SK-N-SH (cell line): ENCODE measurements around the gene MAS1L. TPM values are rescaled to one million over a fixed set of nuclear protein-coding genes. Genes with fewer than 3 reads are reported as not detected.

Experiments
- CTCF ChIA-PET: fragments of 300-600, 350-600 bp; formaldehyde crosslinking; extraction: SDS; loops from one replicate; lab custom pipeline; 2021; lab: Yijun Ruan, JAX
- POLR2A ChIA-PET: fragments of 350-600 bp; sonication (Branson Sonifier 250); formaldehyde crosslinking; extraction: SDS; loops from one replicate; lab custom pipeline; 2020; ENCODE audit warnings: antibody characterized with exemption, inconsistent platforms; lab: Yijun Ruan, JAX
- DNase-seq: peaks from one replicate; pipeline ENCODE4 v3.0.0; 2012
- H2AFZ ChIP-seq: fragments of 200-600 bp; sonication (generic); 2 replicates; pipeline ENCODE4 v1.8.1; 2016; ENCODE audit warnings: antibody characterized with exemption, mild to moderate bottlenecking, low read depth
- H3F3A ChIP-seq: fragments of 200-600 bp; sonication (generic); replicated peaks from 2 replicates; pipeline ENCODE3; 2016; ENCODE audit warnings: antibody characterized with exemption, mild to moderate bottlenecking; ENCODE audit not compliant: insufficient read depth
- H3K27ac ChIP-seq, 2 experiments: fragments of 200-500 bp in 1 of 2; fragments of 200-600 bp in 1 of 2; sonication (Bioruptor generic) in 1 of 2; sonication (generic), shearing (Covaris generic) in 1 of 2; 2 replicates each; pipeline versions ENCODE4 v1.5.1 to v1.6.1; 2014 to 2016; ENCODE audit warnings: low read depth in 2 of 2, inconsistent platforms in 1 of 2, low read length in 1 of 2, mild to moderate bottlenecking in 1 of 2, mixed read lengths in 1 of 2
- H3K27me3 ChIP-seq: fragments of 200-600 bp; sonication (generic), shearing (Covaris generic); 2 replicates; pipeline ENCODE4 v1.6.1; 2016; ENCODE audit warnings: mixed run types; ENCODE audit not compliant: insufficient read depth
- H3K36me3 ChIP-seq, 2 experiments: fragments of 200-500 bp in 1 of 2; fragments of 200-600 bp in 1 of 2; sonication (Bioruptor generic) in 1 of 2; sonication (generic) in 1 of 2; replicated peaks in 1 of 2; 2 replicates each; pipeline versions ENCODE3 to v1.5.1; 2014 to 2016; ENCODE audit warnings: low read length in 1 of 2, mild to moderate bottlenecking in 1 of 2; ENCODE audit not compliant: insufficient read depth in 2 of 2, control insufficient read depth in 1 of 2
- H3K4me1 ChIP-seq, 2 experiments: fragments of 200-500 bp in 1 of 2; fragments of 200-600 bp in 1 of 2; sonication (Bioruptor generic) in 1 of 2; sonication (generic), shearing (Covaris generic) in 1 of 2; 2 replicates each; pipeline versions ENCODE4 v1.5.1 to v1.6.1; 2014 to 2016; ENCODE audit warnings: low read depth in 1 of 2, low read length in 1 of 2, mixed run types in 1 of 2; ENCODE audit not compliant: insufficient read depth in 2 of 2, control insufficient read depth in 1 of 2
- H3K4me2 ChIP-seq: fragments of 200-600 bp; sonication (generic), shearing (Covaris generic); 2 replicates; pipeline ENCODE4 v1.6.1; 2017; ENCODE audit warnings: mixed run types
- H3K4me3 ChIP-seq, 2 experiments: fragments of 200-500 bp in 1 of 2; fragments of 200-600 bp in 1 of 2; sonication (Bioruptor generic) in 1 of 2; sonication (generic), shearing (Covaris generic) in 1 of 2; 2 replicates each; pipeline versions ENCODE4 v1.5.1 to v1.8.1; 2014 to 2016; ENCODE audit warnings: low read depth in 2 of 2, inconsistent platforms in 1 of 2, low read length in 1 of 2, mild to moderate bottlenecking in 1 of 2, mixed read lengths in 1 of 2, moderate library complexity in 1 of 2
- H3K79me2 ChIP-seq: fragments of 200-600 bp; sonication (generic); 2 replicates; pipeline ENCODE4 v1.8.1; 2017; ENCODE audit warnings: mild to moderate bottlenecking; ENCODE audit not compliant: insufficient read depth
- H3K9ac ChIP-seq: fragments of 200-600 bp; sonication (generic); 2 replicates; pipeline ENCODE4 v1.6.1; 2017; ENCODE audit warnings: mixed run types
- H3K9me2 ChIP-seq: fragments of 200-600 bp; sonication (generic); 2 replicates; pipeline ENCODE4 v1.6.1; 2017; ENCODE audit warnings: mixed run types
- H3K9me3 ChIP-seq: fragments of 200-600 bp; sonication (generic); 2 replicates; pipeline ENCODE4 v1.6.1; 2017; ENCODE audit warnings: mixed run types, mild to moderate bottlenecking, moderate library complexity
- H4K20me1 ChIP-seq: fragments of 200-600 bp; sonication (generic); 2 replicates; pipeline ENCODE4 v1.6.1; 2017; ENCODE audit warnings: mild to moderate bottlenecking, mixed run types; ENCODE audit not compliant: insufficient read depth
- EP300 ChIP-seq, 2 experiments: IDR thresholded peaks; 2 replicates each; pipeline versions ENCODE4 v1.4.0 to v1.6.1; 2012; ENCODE audit warnings: borderline replicate concordance in 1 of 2, low read depth in 1 of 2, low read length in 1 of 2
- EZH2phosphoT487 ChIP-seq: fragments of 200-600 bp; sonication (generic); IDR thresholded peaks from 2 replicates; pipeline ENCODE4 v1.6.1; 2017; ENCODE audit warnings: low read depth, mixed run types, mild to moderate bottlenecking, antibody characterized with exemption, moderate library complexity, borderline replicate concordance
- MAX ChIP-seq: IDR thresholded peaks from 2 replicates; pipeline ENCODE4 v1.4.0; 2012; ENCODE audit warnings: low read depth
- MEF2A ChIP-seq: IDR thresholded peaks from 2 replicates; pipeline ENCODE4 v1.4.0; 2012; ENCODE audit warnings: low read depth, borderline replicate concordance
- MXI1 ChIP-seq: IDR thresholded peaks from 2 replicates; pipeline ENCODE4 v1.6.1; 2012; ENCODE audit warnings: mild to moderate bottlenecking, low read depth, low read length, improper control_type of control experiment
- NRF1 ChIP-seq: IDR thresholded peaks from 2 replicates; pipeline ENCODE4 v1.6.1; 2012; ENCODE audit warnings: low read depth, mild to moderate bottlenecking, low read length
- RAD21 ChIP-seq: IDR thresholded peaks from 2 replicates; pipeline ENCODE4 v1.6.1; 2012; ENCODE audit warnings: mild to moderate bottlenecking, low read length
- RCOR1 ChIP-seq: fragments of 150-350 bp; IDR thresholded peaks from 2 replicates; pipeline ENCODE4 v1.6.1; 2017; ENCODE audit warnings: antibody characterized with exemption, low read length
- RFX5 ChIP-seq: IDR thresholded peaks from 2 replicates; pipeline ENCODE4 v1.6.1; 2012; ENCODE audit warnings: mild to moderate bottlenecking, improper control_type of control experiment, low read length
- RXRA ChIP-seq: IDR thresholded peaks from 2 replicates; pipeline ENCODE4 v1.4.0; 2012; ENCODE audit warnings: low read depth, mild to moderate bottlenecking, borderline replicate concordance
- TCF12 ChIP-seq: IDR thresholded peaks from 2 replicates; pipeline ENCODE4 v1.4.0; 2012
- USF2 ChIP-seq: fragments of 150-350 bp; IDR thresholded peaks from 2 replicates; pipeline ENCODE4 v1.6.1; 2017; ENCODE audit warnings: antibody characterized with exemption, low read length, low read depth, borderline replicate concordance
- WGBS: methylation state at CpG from one replicate; pipeline ENCODE4 v1.1.6; 2017; ENCODE audit warnings: low lambda C conversion rate; 5-methylcytosine and 5-hydroxymethylcytosine counted together
- polyA plus RNA-seq, 3 experiments: library from polyadenylated mRNA; depleted of rRNA; stranded (reverse); fragments of >200 nt; gene quantifications; 2 replicates each; pipeline ENCODE4 v1.2.3, GENCODE V29; 2012
- TF ChIP-seq, protein P1 (sequence below): IDR thresholded peaks from 2 replicates; pipeline ENCODE4 v1.6.1; 2012; ENCODE audit warnings: mild to moderate bottlenecking, low read depth, low read length, moderate library complexity
- TF ChIP-seq, protein P2 (sequence below): fragments of 200-600 bp; sonication (generic); IDR thresholded peaks from 2 replicates; pipeline ENCODE4 v1.6.1; 2017; ENCODE audit warnings: antibody characterized with exemption, mild to moderate bottlenecking, moderate library complexity
- TF ChIP-seq, protein P3 (sequence below): fragments of 150-350 bp; IDR thresholded peaks from 2 replicates; pipeline ENCODE4 v1.6.1; 2016; ENCODE audit warnings: mild to moderate bottlenecking, low read depth, low read length

MAS1L gene
- polyA plus RNA-seq, 1 of the 3 experiments (the other 2 are of a cell fraction): not detected

GRCh38 chr6:29501106-29501505 is 13.3 kb upstream of the MAS1L start:
- Histone ChIP-seq H3K4me1 (0 out of 4 replicates have a peak, but pooled peaks cover 0 to 7% of the 10 kb centered on the region in 2 experiments), H3K27ac (no peak overlapping the region), H3F3A (no peaks in the 10 kb centered on the region), H4K20me1 (no peaks in the 10 kb centered on the region), H2AFZ (no peak overlapping the region), H3K9me3 (no peaks in the 10 kb centered on the region), H3K4me3 (no peak overlapping the region), H3K4me2 (no peak overlapping the region), H3K27me3 (peaks cover 41% of the 10 kb centered on the region), H3K79me2 (no peaks in the 10 kb centered on the region), H3K36me3 (no peaks in the 10 kb centered on the region), H3K9ac (no peak overlapping the region), H3K9me2 (no peaks in the 10 kb centered on the region)
- 3% methylated on average over 6 of the region's 6 CpGs for WGBS
- no peak for DNase-seq
- ChIA-PET CTCF (no interaction called here), POLR2A (no interaction called here)
- TF ChIP-seq, protein P1, sequence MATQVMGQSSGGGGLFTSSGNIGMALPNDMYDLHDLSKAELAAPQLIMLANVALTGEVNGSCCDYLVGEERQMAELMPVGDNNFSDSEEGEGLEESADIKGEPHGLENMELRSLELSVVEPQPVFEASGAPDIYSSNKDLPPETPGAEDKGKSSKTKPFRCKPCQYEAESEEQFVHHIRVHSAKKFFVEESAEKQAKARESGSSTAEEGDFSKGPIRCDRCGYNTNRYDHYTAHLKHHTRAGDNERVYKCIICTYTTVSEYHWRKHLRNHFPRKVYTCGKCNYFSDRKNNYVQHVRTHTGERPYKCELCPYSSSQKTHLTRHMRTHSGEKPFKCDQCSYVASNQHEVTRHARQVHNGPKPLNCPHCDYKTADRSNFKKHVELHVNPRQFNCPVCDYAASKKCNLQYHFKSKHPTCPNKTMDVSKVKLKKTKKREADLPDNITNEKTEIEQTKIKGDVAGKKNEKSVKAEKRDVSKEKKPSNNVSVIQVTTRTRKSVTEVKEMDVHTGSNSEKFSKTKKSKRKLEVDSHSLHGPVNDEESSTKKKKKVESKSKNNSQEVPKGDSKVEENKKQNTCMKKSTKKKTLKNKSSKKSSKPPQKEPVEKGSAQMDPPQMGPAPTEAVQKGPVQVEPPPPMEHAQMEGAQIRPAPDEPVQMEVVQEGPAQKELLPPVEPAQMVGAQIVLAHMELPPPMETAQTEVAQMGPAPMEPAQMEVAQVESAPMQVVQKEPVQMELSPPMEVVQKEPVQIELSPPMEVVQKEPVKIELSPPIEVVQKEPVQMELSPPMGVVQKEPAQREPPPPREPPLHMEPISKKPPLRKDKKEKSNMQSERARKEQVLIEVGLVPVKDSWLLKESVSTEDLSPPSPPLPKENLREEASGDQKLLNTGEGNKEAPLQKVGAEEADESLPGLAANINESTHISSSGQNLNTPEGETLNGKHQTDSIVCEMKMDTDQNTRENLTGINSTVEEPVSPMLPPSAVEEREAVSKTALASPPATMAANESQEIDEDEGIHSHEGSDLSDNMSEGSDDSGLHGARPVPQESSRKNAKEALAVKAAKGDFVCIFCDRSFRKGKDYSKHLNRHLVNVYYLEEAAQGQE: no peak
- no peak for TF ChIP-seq RFX5
- no peak for TF ChIP-seq RXRA
- TF ChIP-seq, protein P2, sequence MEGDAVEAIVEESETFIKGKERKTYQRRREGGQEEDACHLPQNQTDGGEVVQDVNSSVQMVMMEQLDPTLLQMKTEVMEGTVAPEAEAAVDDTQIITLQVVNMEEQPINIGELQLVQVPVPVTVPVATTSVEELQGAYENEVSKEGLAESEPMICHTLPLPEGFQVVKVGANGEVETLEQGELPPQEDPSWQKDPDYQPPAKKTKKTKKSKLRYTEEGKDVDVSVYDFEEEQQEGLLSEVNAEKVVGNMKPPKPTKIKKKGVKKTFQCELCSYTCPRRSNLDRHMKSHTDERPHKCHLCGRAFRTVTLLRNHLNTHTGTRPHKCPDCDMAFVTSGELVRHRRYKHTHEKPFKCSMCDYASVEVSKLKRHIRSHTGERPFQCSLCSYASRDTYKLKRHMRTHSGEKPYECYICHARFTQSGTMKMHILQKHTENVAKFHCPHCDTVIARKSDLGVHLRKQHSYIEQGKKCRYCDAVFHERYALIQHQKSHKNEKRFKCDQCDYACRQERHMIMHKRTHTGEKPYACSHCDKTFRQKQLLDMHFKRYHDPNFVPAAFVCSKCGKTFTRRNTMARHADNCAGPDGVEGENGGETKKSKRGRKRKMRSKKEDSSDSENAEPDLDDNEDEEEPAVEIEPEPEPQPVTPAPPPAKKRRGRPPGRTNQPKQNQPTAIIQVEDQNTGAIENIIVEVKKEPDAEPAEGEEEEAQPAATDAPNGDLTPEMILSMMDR: no peak
- TF ChIP-seq EP300 (IDR thresholded peaks at IDR 0.05; ENCODE audit: borderline replicate concordance in 1 of 2, low read depth in 1 of 2, low read length in 1 of 2): no peak
- TF ChIP-seq EZH2phosphoT487: no peak
- TF ChIP-seq RCOR1: no peak
- TF ChIP-seq TCF12: no peak
- TF ChIP-seq, protein P3, sequence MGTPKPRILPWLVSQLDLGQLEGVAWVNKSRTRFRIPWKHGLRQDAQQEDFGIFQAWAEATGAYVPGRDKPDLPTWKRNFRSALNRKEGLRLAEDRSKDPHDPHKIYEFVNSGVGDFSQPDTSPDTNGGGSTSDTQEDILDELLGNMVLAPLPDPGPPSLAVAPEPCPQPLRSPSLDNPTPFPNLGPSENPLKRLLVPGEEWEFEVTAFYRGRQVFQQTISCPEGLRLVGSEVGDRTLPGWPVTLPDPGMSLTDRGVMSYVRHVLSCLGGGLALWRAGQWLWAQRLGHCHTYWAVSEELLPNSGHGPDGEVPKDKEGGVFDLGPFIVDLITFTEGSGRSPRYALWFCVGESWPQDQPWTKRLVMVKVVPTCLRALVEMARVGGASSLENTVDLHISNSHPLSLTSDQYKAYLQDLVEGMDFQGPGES: no peak

- CTCF ChIA-PET: no interaction called here
- no peak for DNase-seq
- Histone ChIP-seq H3K4me3 (no peak overlapping the region), H2AFZ (no peak overlapping the region), H3K79me2 (no peaks in the 10 kb centered on the region), H3K27me3 (peaks cover 41% of the 10 kb centered on the region; the same call in 1 of the 2 replicates), H3K27ac (no peak overlapping the region), H3K9me2 (no peaks in the 10 kb centered on the region), H3F3A (no peaks in the 10 kb centered on the region), H3K4me1 (0 out of 4 replicates have a peak, but pooled peaks cover 0 to 7% of the 10 kb centered on the region in 2 experiments), H3K9me3 (no peaks in the 10 kb centered on the region), H4K20me1 (no peaks in the 10 kb centered on the region), H3K9ac (no peak overlapping the region), H3K4me2 (no peak overlapping the region), H3K36me3 (no peaks in the 10 kb centered on the region)
- WGBS: 5% methylated on average over 8 of the region's 8 CpGs
- POLR2A ChIA-PET: no interaction called here
- TF ChIP-seq RAD21 (no peak), MXI1 (no peak), MAX (no peak), USF2 (no peak), NRF1 (no peak), MEF2A (no peak)
- TF ChIP-seq, protein P2: no peak
- TF ChIP-seq, protein P3: no peak
Measured at GRCh38 chr6:29500594-29500993, 12.8 kb upstream of the MAS1L start.
